ENCODE measurements around the gene IGF1R. TPM values are rescaled to one million over a fixed set of nuclear protein-coding genes. Genes with fewer than 3 reads are reported as not detected.

The IGF1R gene
- total and polyA plus RNA-seq, 2 of the 8 experiments (the other 6 are each of a cell fraction or from before 2014, with no cell fraction given) = 32.9 to 109 TPM

DNA sequence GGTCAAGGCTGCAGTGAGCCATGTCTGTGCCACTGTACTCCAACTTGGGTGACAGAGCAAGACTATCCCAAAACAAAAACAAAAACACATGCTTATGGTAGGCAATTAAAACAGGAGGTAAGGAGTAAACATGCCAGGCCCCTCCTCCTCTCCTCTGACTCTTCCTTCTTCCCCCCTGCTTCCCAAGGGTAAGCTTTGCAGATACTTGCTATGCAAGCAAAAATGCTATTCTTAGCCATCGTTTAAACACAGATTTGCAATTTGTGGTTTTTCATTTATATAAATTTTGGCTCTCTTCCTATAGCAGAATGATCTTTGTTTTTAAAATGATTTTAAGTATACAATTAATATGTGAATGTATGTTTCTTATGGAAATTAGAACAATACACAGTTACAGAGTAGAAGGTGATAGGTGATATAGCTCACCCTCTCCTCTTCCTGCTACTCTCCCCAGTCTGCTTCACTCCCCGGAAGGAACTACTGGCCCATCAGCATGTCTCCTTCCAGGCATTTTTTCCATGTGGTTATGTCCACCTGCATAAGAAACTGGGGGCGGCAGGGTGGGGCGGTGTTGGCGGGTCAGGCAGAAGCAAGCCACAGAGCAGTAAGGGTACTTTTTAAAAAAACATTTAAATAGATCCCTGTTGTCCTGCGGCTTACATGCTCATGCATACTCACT is 42.1 kb downstream of the IGF1R start:
- no peak overlapping the region for H2BK12ac ChIP-seq (ENCODE audit: low read depth, low read length)
- no peak for TF ChIP-seq RXRA (IDR thresholded peaks at IDR 0.05; ENCODE audit: insufficient read depth, low read depth, low read length)
- no peak for TF ChIP-seq RNF2 (IDR thresholded peaks at IDR 0.05; ENCODE audit: borderline replicate concordance, low read depth, low read length, missing control alignments, poor library complexity, severe bottlenecking)
- no peak for TF ChIP-seq RFX5 (IDR thresholded peaks at IDR 0.05; ENCODE audit: borderline replicate concordance, low read depth, low read length)
- no peak for TF ChIP-seq TAF1 (IDR thresholded peaks at IDR 0.05; ENCODE audit: low read depth, low read length)
- no peak for TF ChIP-seq SIX5 (IDR thresholded peaks at IDR 0.05; ENCODE audit: low read depth, low read length)
- TF ChIP-seq BACH1 (IDR thresholded peaks at IDR 0.05; ENCODE audit: low read length) = no peak
- TF ChIP-seq KDM1A (IDR thresholded peaks at IDR 0.05; ENCODE audit: borderline replicate concordance, low read length) = no peak
- TF ChIP-seq JUND (IDR thresholded peaks at IDR 0.05; ENCODE audit: low read length) = no peak
- no peak for TF ChIP-seq POLR2AphosphoS5 (IDR thresholded peaks at IDR 0.05; ENCODE audit: low read depth, low read length)
- no peak for TF ChIP-seq TCF12 (IDR thresholded peaks at IDR 0.05; ENCODE audit: low read depth, low read length)
- TF ChIP-seq EGR1 (IDR thresholded peaks at IDR 0.05; ENCODE audit: borderline replicate concordance, low read depth, low read length) = no peak
- no peak for TF ChIP-seq SIN3A (conservative IDR thresholded peaks at IDR 0.05 in 1 of 2, IDR thresholded peaks at IDR 0.05 in 1 of 2; ENCODE audit: low read depth in 1 of 2, low read length in 2 of 2)

More for the DNA sequence above, 42.1 kb downstream of the IGF1R start:
- ChIA-PET CTCF (ENCODE audit: partially characterized antibody) (interaction anchor here (0.6 to 2.4 kb wide), 4 partner anchors 8 to 166 kb away, joined by 3 to 8 read pairs (median 4); no protein-coding TSS in a partner anchor), POLR2A (ENCODE audit: partially characterized antibody) (no interaction called here)
- WGBS, 2 experiments (ENCODE audit: extremely low coverage in 1 of 2, insufficient coverage in 1 of 2, insufficient read length in 1 of 2, insufficient replicate concordance in 2 of 2, low coverage in 1 of 2, low lambda C conversion rate in 2 of 2, missing lambda C conversion rate in 1 of 2) = 93% methylated on average over 6 of the region's 6 CpGs; no CpG with 5 or more reads in 1 of the 2 experiments
- Histone ChIP-seq H2BK5ac (ENCODE audit: low read depth, low read length) (no peak overlapping the region), H2BK15ac (ENCODE audit: low read length) (no peak overlapping the region), H3K27ac (ENCODE audit: low read depth, low read length) (no peak overlapping the region), H3K9me3 (ENCODE audit: insufficient read depth in 2 of 2, low read depth in 1 of 2, low read length in 1 of 2) (no peaks in the 10 kb centered on the region), H2BK20ac (ENCODE audit: low read length) (no peak overlapping the region), H2BK120ac (replicated peaks; ENCODE audit: low read depth, low read length) (no peak overlapping the region), H3K4me1 (replicated peaks in 1 of 4; ENCODE audit: control insufficient read depth in 3 of 4, insufficient read depth in 4 of 4, low read length in 3 of 4) (peaks cover 11 to 40% (median 22%) of the 10 kb centered on the region in 4 experiments), H2AK5ac (ENCODE audit: low read depth, low read length) (no peak overlapping the region), H4K5ac (ENCODE audit: insufficient read length, low read depth, low read length) (no peak overlapping the region), H3K79me2 (ENCODE audit: control insufficient read depth in 1 of 2, insufficient read depth in 2 of 2, low read length in 2 of 2) (peaks cover 40 to 100% of the 10 kb centered on the region in 2 experiments), H2AFZ (ENCODE audit: low read length) (no peak overlapping the region), H3K4me2 (ENCODE audit: insufficient read depth in 1 of 2, low read depth in 2 of 2, low read length in 2 of 2) (no peak overlapping the region), H3K4ac (replicated peaks; ENCODE audit: insufficient read length, low read depth, low read length) (no peak overlapping the region), H3K36me3 (ENCODE audit: control insufficient read depth in 2 of 4, insufficient read depth in 4 of 4, low read length in 3 of 4) (no peaks in the 10 kb centered on the region), H3K79me1 (ENCODE audit: low read depth, low read length) (peaks cover 30% of the 10 kb centered on the region), H3K4me3 (ENCODE audit: extremely low read depth in 1 of 4, insufficient read depth in 2 of 4, low read depth in 3 of 4, low read length in 4 of 4) (no peak overlapping the region), H3K23ac (ENCODE audit: insufficient read length) (no peak overlapping the region), H3K56ac (replicated peaks; ENCODE audit: insufficient read length, low read depth, low read length) (no peak overlapping the region), H3K23me2 (ENCODE audit: low read depth, low read length) (no peaks in the 10 kb centered on the region), H4K20me1 (replicated peaks in 1 of 2; ENCODE audit: control insufficient read depth in 1 of 2, insufficient read depth in 2 of 2, low read length in 2 of 2) (peaks cover 26 to 50% of the 10 kb centered on the region in 2 experiments), H3K14ac (ENCODE audit: insufficient read length) (no peak overlapping the region), H4K91ac (replicated peaks; ENCODE audit: insufficient read length, low read length) (no peak overlapping the region), H3K27me3 (replicated peaks in 1 of 4; ENCODE audit: control insufficient read depth in 3 of 4, extremely low read depth in 1 of 4, insufficient read depth in 3 of 4, low read length in 3 of 4) (no peaks in the 10 kb centered on the region; a peak in 1 of 7 replicates), H4K8ac (ENCODE audit: extremely low read depth, insufficient read depth, low read length) (no peak overlapping the region), H3K9ac (replicated peaks in 1 of 4; ENCODE audit: extremely low read depth in 1 of 4, low read depth in 3 of 4, low read length in 3 of 4) (no peak overlapping the region), H3K18ac (ENCODE audit: extremely low read depth, low read length) (no peak overlapping the region)
- FAIRE-seq = no peak
- DNase-seq (ENCODE audit: low read depth in 1 of 2, low spot score in 2 of 2) = no peak
